PC-9 (cell line): ENCODE results near the gene VPS13D. TPM values are rescaled to one million over a fixed set of nuclear protein-coding genes. Genes with fewer than 3 reads are reported as not detected.

Experiments used
- BruUV-seq: library from RNA; stranded (reverse); fragments of 400-500 nt; replicated peaks from 2 replicates; lab custom pipeline; 2021; lab: Mats Ljungman, UMichigan
- CTCF ChIA-PET: fragments of 300-600 bp; sonication (Branson Sonifier 250); formaldehyde crosslinking; loops from one replicate; lab custom pipeline; 2022; ENCODE audit warnings: antibody characterized with exemption; lab: Charles Lee
- POLR2A ChIA-PET: fragments of 300-600 bp; sonication (Branson Sonifier 250); formaldehyde crosslinking; loops from one replicate; lab custom pipeline; 2022; ENCODE audit warnings: antibody characterized with exemption; ENCODE audit not compliant: unreplicated experiment; lab: Charles Lee
- DNase-seq, 2 experiments: peaks; one replicate each; pipeline versions ENCODE4 v3.0.0 to v3.0.0-alpha.2; 2015 to 2022; ENCODE audit warnings: mixed read lengths in 1 of 2
- H2AFZ ChIP-seq: fragments of 200-600 bp; sonication (generic); 2 replicates; pipeline ENCODE4 v1.8.1; 2017; ENCODE audit warnings: antibody characterized with exemption
- H3F3A ChIP-seq: fragments of 200-600 bp; sonication (generic); 2 replicates; pipeline ENCODE4 v1.8.1; 2017; ENCODE audit warnings: antibody characterized with exemption, mild to moderate bottlenecking, low read depth; ENCODE audit not compliant: insufficient read depth
- H3K27ac ChIP-seq: fragments of 200-600 bp; sonication (generic); 2 replicates; pipeline ENCODE4 v1.6.1; 2016; ENCODE audit warnings: mixed run types
- H3K27me3 ChIP-seq: fragments of 200-600 bp; sonication (generic); 2 replicates; pipeline ENCODE4 v1.6.1; 2016; ENCODE audit warnings: low read depth, mixed run types; ENCODE audit not compliant: insufficient read depth
- H3K36me3 ChIP-seq: fragments of 200-600 bp; sonication (generic); 2 replicates; pipeline ENCODE4 v1.6.1; 2016; ENCODE audit warnings: low read depth, mixed run types
- H3K4me1 ChIP-seq: fragments of 200-600 bp; sonication (generic); replicated peaks from 2 replicates; pipeline ENCODE4 v1.6.1; 2016; ENCODE audit warnings: mixed run types; ENCODE audit not compliant: insufficient read depth
- H3K4me2 ChIP-seq: fragments of 200-600 bp; sonication (generic); 2 replicates; pipeline ENCODE4 v1.6.1; 2017; ENCODE audit warnings: mixed run types
- H3K4me3 ChIP-seq: fragments of 200-600 bp; sonication (generic); 2 replicates; pipeline ENCODE4 v1.6.1; 2016; ENCODE audit warnings: mixed run types
- H3K79me2 ChIP-seq: fragments of 200-600 bp; sonication (generic); 2 replicates; pipeline ENCODE4 v1.6.1; 2017; ENCODE audit warnings: low read depth, mixed run types
- H3K9me2 ChIP-seq: fragments of 200-600 bp; sonication (generic); 2 replicates; pipeline ENCODE4 v1.8.1; 2017; ENCODE audit warnings: mild to moderate bottlenecking; ENCODE audit not compliant: insufficient read depth
- H3K9me3 ChIP-seq: fragments of 200-600 bp; sonication (generic); 2 replicates; pipeline ENCODE4 v1.8.1; 2016; ENCODE audit warnings: low read depth; ENCODE audit not compliant: insufficient read depth
- H4K20me1 ChIP-seq: fragments of 200-600 bp; sonication (generic); 2 replicates; pipeline ENCODE4 v1.8.1; 2017; ENCODE audit not compliant: insufficient read depth
- EZH2 ChIP-seq: fragments of 200-600 bp; sonication (generic); IDR thresholded peaks from 2 replicates; pipeline ENCODE4 v1.8.0; 2017; ENCODE audit warnings: antibody characterized with exemption, low read depth
- intact Hi-C: fragments of 100-400 bp; cut with micrococcal nuclease; formaldehyde crosslinking; loops from one replicate; pipeline ENCODE4 v1.10.0; 2022; ENCODE audit not compliant: unreplicated experiment
- total RNA-seq: library from RNA; stranded (reverse); gene quantifications from 2 replicates; pipeline ENCODE4 v1.2.3, GENCODE V29; 2021
- TF ChIP-seq, protein P1 (sequence below): fragments of 200-600 bp; sonication (generic); conservative IDR thresholded peaks from 2 replicates; pipeline ENCODE4 v1.6.1; 2017; ENCODE audit warnings: mixed run types, antibody characterized with exemption, mild to moderate bottlenecking, moderate library complexity

VPS13D gene
- total RNA-seq, 1 experiment from 2014 or later = 36.2 TPM

DNA sequence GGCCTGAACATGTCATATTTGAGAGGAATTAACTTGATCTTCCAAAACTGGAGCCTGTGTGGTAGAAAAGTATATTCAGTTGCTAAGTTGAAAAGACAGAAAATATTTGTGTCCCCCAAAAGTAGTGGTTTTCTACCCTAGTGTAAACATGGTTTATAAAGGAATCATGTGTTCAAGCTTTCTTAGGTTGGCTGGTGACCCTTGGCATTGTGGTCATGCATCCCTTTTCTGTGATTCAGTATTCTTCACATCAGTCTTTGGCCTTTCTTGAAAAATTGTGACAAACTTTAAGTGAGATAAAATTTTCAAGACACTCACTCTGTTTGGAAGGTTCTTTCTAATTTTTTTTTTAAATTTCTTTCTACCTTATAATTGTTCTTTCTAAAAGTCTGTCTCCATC, 195.0 kb downstream of the VPS13D start:
- intact Hi-C loops = no loop called here
- H3K9me2 ChIP-seq = no peaks in the 10 kb centered on the region
- TF ChIP-seq, protein P1, sequence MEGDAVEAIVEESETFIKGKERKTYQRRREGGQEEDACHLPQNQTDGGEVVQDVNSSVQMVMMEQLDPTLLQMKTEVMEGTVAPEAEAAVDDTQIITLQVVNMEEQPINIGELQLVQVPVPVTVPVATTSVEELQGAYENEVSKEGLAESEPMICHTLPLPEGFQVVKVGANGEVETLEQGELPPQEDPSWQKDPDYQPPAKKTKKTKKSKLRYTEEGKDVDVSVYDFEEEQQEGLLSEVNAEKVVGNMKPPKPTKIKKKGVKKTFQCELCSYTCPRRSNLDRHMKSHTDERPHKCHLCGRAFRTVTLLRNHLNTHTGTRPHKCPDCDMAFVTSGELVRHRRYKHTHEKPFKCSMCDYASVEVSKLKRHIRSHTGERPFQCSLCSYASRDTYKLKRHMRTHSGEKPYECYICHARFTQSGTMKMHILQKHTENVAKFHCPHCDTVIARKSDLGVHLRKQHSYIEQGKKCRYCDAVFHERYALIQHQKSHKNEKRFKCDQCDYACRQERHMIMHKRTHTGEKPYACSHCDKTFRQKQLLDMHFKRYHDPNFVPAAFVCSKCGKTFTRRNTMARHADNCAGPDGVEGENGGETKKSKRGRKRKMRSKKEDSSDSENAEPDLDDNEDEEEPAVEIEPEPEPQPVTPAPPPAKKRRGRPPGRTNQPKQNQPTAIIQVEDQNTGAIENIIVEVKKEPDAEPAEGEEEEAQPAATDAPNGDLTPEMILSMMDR = no peak
- TF ChIP-seq EZH2 = no peak
- H3K27me3 ChIP-seq = no peaks in the 10 kb centered on the region
- DNase-seq = no peak
- no peaks in the 10 kb centered on the region for H4K20me1 ChIP-seq
- H2AFZ ChIP-seq = no peak overlapping the region
- ChIA-PET POLR2A (no interaction called here), CTCF (interaction anchor here (0.6 kb wide), 1 partner anchor 42 kb away, joined by 5 read pairs; no protein-coding TSS in a partner anchor)
- no peaks in the 10 kb centered on the region for H3K79me2 ChIP-seq
- H3K9me3 ChIP-seq = no peaks in the 10 kb centered on the region
- H3K27ac ChIP-seq = no peak overlapping the region
- no TSS peak for BruUV-seq
- no peaks in the 10 kb centered on the region for H3K36me3 ChIP-seq
- 0 out of 2 replicates have a peak, but pooled peaks cover 3% of the 10 kb centered on the region for H3F3A ChIP-seq
- H3K4me2 ChIP-seq = no peak overlapping the region
- H3K4me3 ChIP-seq = no peak overlapping the region
- no peaks in the 10 kb centered on the region for H3K4me1 ChIP-seq

DNA sequence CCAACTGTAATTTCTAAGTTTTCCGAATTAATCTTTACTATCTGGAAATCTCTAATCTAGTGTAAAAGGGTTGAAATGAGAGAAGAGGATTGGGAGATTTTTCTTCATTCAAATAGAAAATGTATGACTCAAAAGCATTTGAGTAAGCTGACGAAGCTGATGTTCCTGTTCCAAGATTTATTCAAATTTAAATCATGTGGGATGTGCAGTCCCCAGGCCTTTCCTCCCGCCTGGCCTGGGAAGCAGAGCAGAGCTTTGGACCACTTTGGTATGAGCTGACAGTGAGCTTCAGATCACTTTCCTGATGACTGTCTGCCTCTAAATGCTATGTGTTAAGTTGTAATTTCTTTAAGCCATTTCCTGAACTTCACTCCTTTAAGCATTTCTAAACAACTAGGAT, 196.2 kb downstream of the VPS13D start:
- TF ChIP-seq, protein P1 = no peak
- TF ChIP-seq EZH2 = no peak
- ChIA-PET POLR2A (no interaction called here), CTCF (no interaction called here)
- Histone ChIP-seq H3K27ac (no peak overlapping the region), H3K9me2 (no peaks in the 10 kb centered on the region), H4K20me1 (no peaks in the 10 kb centered on the region), H3F3A (0 out of 2 replicates have a peak, but pooled peaks cover 3% of the 10 kb centered on the region), H3K4me3 (no peak overlapping the region), H3K4me1 (no peaks in the 10 kb centered on the region), H3K9me3 (no peaks in the 10 kb centered on the region), H2AFZ (no peak overlapping the region), H3K79me2 (no peaks in the 10 kb centered on the region), H3K4me2 (no peak overlapping the region), H3K36me3 (no peaks in the 10 kb centered on the region), H3K27me3 (no peaks in the 10 kb centered on the region)
- DNase-seq = no peak
- BruUV-seq = no TSS peak
- intact Hi-C loops = no loop called here

DNA sequence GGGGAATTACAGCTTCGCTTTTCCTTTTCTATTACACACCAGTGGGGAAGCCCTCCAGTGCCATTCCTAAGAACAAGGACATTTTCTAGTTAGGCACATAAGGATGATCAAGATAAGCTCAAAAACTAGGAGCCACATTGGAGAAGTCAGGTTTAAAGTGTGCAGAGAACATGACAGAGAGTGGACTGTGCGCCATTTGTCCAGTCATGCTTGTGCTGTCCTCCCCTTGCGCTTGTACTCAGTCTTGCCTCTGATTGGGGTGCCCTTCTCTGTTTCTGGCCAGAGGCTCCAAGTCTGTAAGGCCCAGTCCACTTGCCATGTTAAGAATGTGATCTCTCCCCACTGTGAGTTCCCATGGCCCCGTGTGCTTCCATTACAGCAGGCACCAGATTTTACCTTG, 198.5 kb downstream of the VPS13D start:
- no peaks in the 10 kb centered on the region for H3K9me2 ChIP-seq
- no TSS peak for BruUV-seq
- no peak for TF ChIP-seq EZH2
- TF ChIP-seq, protein P1 = no peak
- intact Hi-C loops = no loop called here
- DNase-seq = no peak
- no peak overlapping the region for H3K4me3 ChIP-seq
- H3F3A ChIP-seq = no peaks in the 10 kb centered on the region
- H3K27me3 ChIP-seq = no peaks in the 10 kb centered on the region
- no peaks in the 10 kb centered on the region for H4K20me1 ChIP-seq
- H3K9me3 ChIP-seq = no peaks in the 10 kb centered on the region
- H3K4me1 ChIP-seq = no peaks in the 10 kb centered on the region
- no peaks in the 10 kb centered on the region for H3K36me3 ChIP-seq
- H3K4me2 ChIP-seq = no peak overlapping the region
- ChIA-PET POLR2A (no interaction called here), CTCF (no interaction called here)
- H3K27ac ChIP-seq = no peak overlapping the region
- H3K79me2 ChIP-seq = no peaks in the 10 kb centered on the region
- H2AFZ ChIP-seq = no peak overlapping the region
